Esophagus muscularis mucosa (tissue), 4 donors: ENCODE results near the gene COL27A1. TPM values are rescaled to one million over a fixed set of nuclear protein-coding genes. Genes with fewer than 3 reads are reported as not detected.

ENCODE experiments used
- DNase-seq: peaks from one replicate; pipeline ENCODE4 v3.0.0-alpha.2; 2017; ENCODE audit errors: extremely low spot score
- H3K27ac ChIP-seq, 4 donors: fragments of 200-600 bp; sonication (generic); replicated peaks in 1 of 4; 1 replicate in 3 of 4; 2 replicates in 1 of 4; pipeline ENCODE4 v1.5.1; 2016 to 2019; ENCODE audit warnings: mild to moderate bottlenecking in 1 of 4
- H3K27me3 ChIP-seq, 4 donors: fragments of 200-600 bp; sonication (generic); one replicate each; pipeline versions ENCODE4 v1.5.1 to v1.6.0; 2016 to 2019
- H3K36me3 ChIP-seq, 4 donors: fragments of 200-600 bp; sonication (generic); one replicate each; pipeline ENCODE4 v1.5.1; 2016 to 2019
- H3K4me1 ChIP-seq, 4 donors: fragments of 200-600 bp; sonication (generic); one replicate each; pipeline ENCODE4 v1.5.1; 2016 to 2019
- H3K4me3 ChIP-seq, 4 donors: fragments of 200-600 bp; sonication (generic); 1 replicate in 2 of 4; 2 replicates in 2 of 4; pipeline ENCODE4 v1.5.1; 2016 to 2019; ENCODE audit warnings: mild to moderate bottlenecking in 4 of 4, moderate library complexity in 1 of 4
- H3K9me3 ChIP-seq, 4 donors: fragments of 200-600 bp; sonication (generic); 1 replicate in 3 of 4; 2 replicates in 1 of 4; pipeline ENCODE4 v1.5.1; 2016 to 2019
- CTCF ChIP-seq, 3 experiments: fragments of 200-600 bp in 2 of 3; fragments of 450-650 bp in 1 of 3; sonication (generic) in 2 of 3; IDR thresholded peaks; one replicate each; pipeline ENCODE4 v1.5.1; 2017 to 2019; ENCODE audit warnings: antibody characterized with exemption in 3 of 3, mild to moderate bottlenecking in 2 of 3, moderate library complexity in 1 of 3
- EP300 ChIP-seq: sonication (generic); formaldehyde crosslinking; IDR thresholded peaks from one replicate; pipeline ENCODE4 v1.6.1; 2017; ENCODE audit warnings: antibody characterized with exemption
- POLR2A ChIP-seq: fragments of 450-650 bp; IDR thresholded peaks from one replicate; pipeline ENCODE4 v1.6.1; 2017; ENCODE audit warnings: antibody characterized with exemption, moderate library complexity, mild to moderate bottlenecking, low read depth
- POLR2AphosphoS5 ChIP-seq, 2 donors: sonication (generic); formaldehyde crosslinking; IDR thresholded peaks; one replicate each; pipeline ENCODE4 v1.6.1; 2017; ENCODE audit warnings: antibody characterized with exemption in 2 of 2
- WGBS: methylation state at CpG from one replicate; pipeline ENCODE4 v1.1.5; 2018; 5-methylcytosine and 5-hydroxymethylcytosine counted together
- intact Hi-C: fragments of 100-400 bp; cut with DNase I; formaldehyde crosslinking; loops from one replicate; pipeline ENCODE4 v1.15.1; 2023
- total RNA-seq, 4 donors: library from RNA; depleted of rRNA; stranded (reverse); fragments of >200 nt; gene quantifications; one replicate each; pipeline versions ENCODE4 v1.1.0 to v1.2.1, GENCODE V29; 2016

The COL27A1 gene
- total RNA-seq, 4 donors from 2014 or later: 1.8 to 3.3 (median 2.7) TPM

- Histone ChIP-seq H3K4me1 (peaks cover 0 to 5% (median 0%) of the 10 kb centered on the region in 4 donors), H3K27me3 (no peaks in the 10 kb centered on the region), H3K4me3 (no peak overlapping the region), H3K9me3 (no peaks in the 10 kb centered on the region), H3K36me3 (peaks cover 0 to 3% (median 0%) of the 10 kb centered on the region in 4 donors), H3K27ac (no peak overlapping the region)
- no peak for DNase-seq
- no peak for TF ChIP-seq POLR2A
- no peak for TF ChIP-seq EP300
- no peak for TF ChIP-seq POLR2AphosphoS5 (IDR thresholded peaks at IDR 0.05)
- no peak for TF ChIP-seq CTCF (IDR thresholded peaks at IDR 0.05)
- intact Hi-C loops: no loop called here
- 59% methylated on average over 18 of the region's 20 CpGs for WGBS
Measured at GRCh38 chr9:114285166-114285867, 130.0 kb downstream of the COL27A1 start.

DNA sequence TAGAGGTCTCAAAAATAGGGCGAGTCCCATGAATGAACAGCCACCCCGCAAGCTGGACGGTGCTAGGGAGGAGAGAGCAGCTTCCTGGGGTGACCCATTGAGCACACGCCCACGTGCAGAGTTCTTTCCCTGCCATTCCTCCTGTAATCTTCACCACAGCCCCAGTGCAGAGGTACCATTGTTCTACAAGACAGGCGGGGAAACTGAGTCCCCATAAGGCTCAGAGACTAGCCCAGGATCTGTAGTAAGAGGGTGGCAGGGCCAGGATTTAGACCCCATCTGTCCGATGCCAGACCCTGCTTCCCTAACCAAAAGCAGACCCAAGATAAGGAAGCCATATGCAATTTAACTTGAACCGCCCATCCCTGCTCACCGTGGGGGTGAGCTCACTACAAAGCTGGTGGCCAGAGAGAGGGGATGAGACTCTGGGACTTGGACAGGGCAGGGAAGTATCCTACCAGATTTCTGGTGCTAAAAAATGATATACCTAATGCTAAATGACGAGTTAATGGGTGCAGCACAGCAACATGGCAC lies 130.9 kb downstream of the COL27A1 start:
- TF ChIP-seq CTCF (IDR thresholded peaks at IDR 0.05): no peak
- TF ChIP-seq POLR2A: no peak
- no peak for TF ChIP-seq POLR2AphosphoS5 (IDR thresholded peaks at IDR 0.05)
- TF ChIP-seq EP300: no peak
- no peak overlapping the region for H3K27ac ChIP-seq
- 79% methylated on average over 8 of the region's 10 CpGs for WGBS
- no peak overlapping the region for H3K4me3 ChIP-seq
- H3K4me1 ChIP-seq: no peaks in the 10 kb centered on the region
- H3K27me3 ChIP-seq: peaks cover 0 to 6% (median 0%) of the 10 kb centered on the region in 4 donors
- H3K9me3 ChIP-seq: no peaks in the 10 kb centered on the region
- intact Hi-C loops: no loop called here
- DNase-seq: no peak
- H3K36me3 ChIP-seq: peaks cover 0 to 3% (median 0%) of the 10 kb centered on the region in 4 donors

- Histone ChIP-seq H3K27me3 (peaks cover 0 to 13% (median 0%) of the 10 kb centered on the region in 4 donors), H3K4me1 (no peaks in the 10 kb centered on the region), H3K4me3 (no peak overlapping the region), H3K9me3 (no peaks in the 10 kb centered on the region), H3K27ac (no peak overlapping the region), H3K36me3 (peaks cover 0 to 5% (median 2%) of the 10 kb centered on the region in 4 donors)
- 88% methylated on average over 14 of the region's 16 CpGs for WGBS
- DNase-seq: no peak
- TF ChIP-seq EP300 (no peak), POLR2AphosphoS5 (IDR thresholded peaks at IDR 0.05) (no peak), CTCF (IDR thresholded peaks at IDR 0.05) (no peak), POLR2A (no peak)
- intact Hi-C loops: no loop called here
Measured at GRCh38 chr9:114287001-114287762, 131.8 kb downstream of the COL27A1 start.

- no peak overlapping the region for H3K27ac ChIP-seq
- no peak overlapping the region for H3K4me3 ChIP-seq
- intact Hi-C loops: no loop called here
- 85% methylated on average over 12 of the region's 15 CpGs for WGBS
- TF ChIP-seq EP300 (no peak), POLR2AphosphoS5 (IDR thresholded peaks at IDR 0.05) (no peak), CTCF (IDR thresholded peaks at IDR 0.05) (no peak), POLR2A (no peak)
- peaks cover 0 to 9% (median 4%) of the 10 kb centered on the region in 4 donors for H3K36me3 ChIP-seq
- peaks cover 0 to 13% (median 0%) of the 10 kb centered on the region in 4 donors for H3K27me3 ChIP-seq
- no peaks in the 10 kb centered on the region for H3K9me3 ChIP-seq
- no peaks in the 10 kb centered on the region for H3K4me1 ChIP-seq
- DNase-seq: no peak
Measured at GRCh38 chr9:114287763-114288192, 132.4 kb downstream of the COL27A1 start.
